Inflammatory macrophage treated with lipopolysaccharide for 1 hour (primary cell): Measurements from ENCODE around the gene SLC46A2.

ENCODE experiments used
- DNase-seq, 2 donors: peaks; one replicate each; pipeline ENCODE4 v3.0.0-alpha.2; 2020 to 2022

SLC46A2 gene

GRCh38 chr9:112856200-112856599 is 34.5 kb downstream of the SLC46A2 start:
- no peak for DNase-seq

- DNase-seq: no peak
These were observed 36.0 kb downstream of the SLC46A2 start for GRCh38 chr9:112854657-112855056.

- DNase-seq: no peak
These were observed 36.6 kb downstream of the SLC46A2 start for GRCh38 chr9:112853882-112854585.

- no peak for DNase-seq
These were observed 37.8 kb downstream of the SLC46A2 start for GRCh38 chr9:112852741-112853504.

- DNase-seq: no peak
These were observed 39.8 kb downstream of the SLC46A2 start for GRCh38 chr9:112850840-112851239.

GRCh38 chr9:112849363-112849922 is 41.2 kb downstream of the SLC46A2 start:
- peak in 1 of 2 donors; percentile 41 for DNase-seq

GRCh38 chr9:112848316-112849151 is 42.1 kb downstream of the SLC46A2 start:
- no peak for DNase-seq

GRCh38 chr9:112846528-112847488 is 43.9 kb downstream of the SLC46A2 start:
- no peak for DNase-seq

GRCh38 chr9:112844771-112845542 is 45.7 kb downstream of the SLC46A2 start:
- DNase-seq: peak; percentile 56 to 95

- no peak for DNase-seq
These were observed 48.1 kb downstream of the SLC46A2 start for GRCh38 chr9:112842555-112842954.

GRCh38 chr9:112841261-112841660 is 49.4 kb downstream of the SLC46A2 start:
- DNase-seq: no peak

- peak; percentile 72 to 74 for DNase-seq
These were observed 51.3 kb downstream of the SLC46A2 start for GRCh38 chr9:112839331-112839730.

GRCh38 chr9:112838342-112838741 is 52.3 kb downstream of the SLC46A2 start:
- no peak for DNase-seq

GRCh38 chr9:112836394-112836793 is 54.3 kb downstream of the SLC46A2 start:
- DNase-seq: no peak

- DNase-seq: no peak
These were observed 57.6 kb downstream of the SLC46A2 start for GRCh38 chr9:112833081-112833480.

- no peak for DNase-seq
These were observed 58.7 kb downstream of the SLC46A2 start for GRCh38 chr9:112831969-112832368.

- peak; percentile 41 to 65 for DNase-seq
These were observed 59.3 kb downstream of the SLC46A2 start for GRCh38 chr9:112831281-112831851.
